Measurements from ENCODE around the gene GFOD2. TPM values are rescaled to one million over a fixed set of nuclear protein-coding genes. Genes with fewer than 3 reads are reported as not detected.

GFOD2 gene
- total RNA-seq, 1 donor from 2014 or later: 32.4 TPM

DNA sequence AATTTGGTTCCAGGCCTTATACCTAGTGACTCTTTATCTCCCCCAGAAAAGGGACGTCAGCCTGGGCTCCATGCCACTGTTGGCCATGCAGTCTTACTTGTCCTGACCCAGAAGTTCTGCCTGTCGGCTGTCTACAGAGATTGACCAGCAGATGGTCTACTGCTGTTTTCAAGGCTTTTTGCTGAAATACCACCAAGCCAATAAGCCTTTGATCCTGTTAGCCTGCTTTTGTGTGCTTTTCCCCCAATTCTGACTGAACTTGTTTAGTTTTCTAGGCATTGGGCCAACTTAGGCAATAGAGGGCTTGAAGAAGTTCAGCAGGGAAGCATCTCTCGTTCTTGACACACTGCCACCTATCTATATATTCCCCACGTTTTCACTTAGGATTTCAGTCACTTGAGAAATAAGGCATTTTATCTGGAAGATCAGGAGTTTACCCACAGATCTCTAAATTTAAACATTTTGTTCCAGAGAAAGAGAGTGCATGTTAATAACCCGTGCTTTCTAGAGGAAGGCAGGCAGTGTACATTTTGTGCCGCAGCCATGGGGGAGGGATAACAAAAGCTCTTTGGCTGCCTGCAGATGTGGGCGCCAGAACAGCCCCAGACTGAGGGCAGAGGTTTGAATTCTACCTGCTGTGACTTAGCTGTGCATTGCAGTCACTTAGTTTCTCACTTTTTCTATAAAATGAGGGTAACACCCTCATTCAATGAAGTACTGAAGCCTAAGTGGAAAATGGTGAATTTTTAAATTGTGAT lies 86.5 kb downstream of the GFOD2 start:
- Histone ChIP-seq H2AFZ (ENCODE audit: low read depth, low read length) (no peak overlapping the region), H3K79me2 (ENCODE audit: insufficient read depth, low read length) (no peaks in the 10 kb centered on the region), H3K4me2 (ENCODE audit: low read length) (no peak overlapping the region), H3K4me3 (ENCODE audit: insufficient read depth, low read depth, low read length) (no peak overlapping the region), H3K9ac (ENCODE audit: low read length) (no peak overlapping the region), H3K4me1 (ENCODE audit: insufficient read depth, low read length) (no peaks in the 10 kb centered on the region), H3K36me3 (ENCODE audit: insufficient read depth, low read length) (peaks cover 39% of the 10 kb centered on the region), H4K20me1 (ENCODE audit: insufficient read depth, low read length) (peaks cover 34% of the 10 kb centered on the region), H3K27ac (ENCODE audit: low read depth, low read length) (no peak overlapping the region), H3K9me3 (ENCODE audit: insufficient read depth, low read depth, low read length) (no peaks in the 10 kb centered on the region), H3K27me3 (ENCODE audit: insufficient read depth, low read length) (no peaks in the 10 kb centered on the region)
- H3K36me3 Mint-ChIP-seq (ENCODE audit: low read depth, unreplicated experiment): peaks cover 10% of the 10 kb centered on the region
- FAIRE-seq (no peak), DNase-seq (ENCODE audit: low read depth) (no peak)
- no peaks in the 10 kb centered on the region for H3K4me1 Mint-ChIP-seq (ENCODE audit: low read depth, unreplicated experiment)
- H3K27ac Mint-ChIP-seq (ENCODE audit: unreplicated experiment): no peak overlapping the region
- H3K27me3 Mint-ChIP-seq (ENCODE audit: low read depth, unreplicated experiment): no peaks in the 10 kb centered on the region
- no peaks in the 10 kb centered on the region for H3K9me3 Mint-ChIP-seq (ENCODE audit: unreplicated experiment)
- TF ChIP-seq EZH2 (IDR thresholded peaks at IDR 0.05; ENCODE audit: insufficient read depth, low read length): no peak
- no peak for TF ChIP-seq CTCF (IDR thresholded peaks at IDR 0.05; ENCODE audit: insufficient read depth, low read depth, low read length)
- H3K4me3 Mint-ChIP-seq (ENCODE audit: unreplicated experiment): no peak overlapping the region

DNA sequence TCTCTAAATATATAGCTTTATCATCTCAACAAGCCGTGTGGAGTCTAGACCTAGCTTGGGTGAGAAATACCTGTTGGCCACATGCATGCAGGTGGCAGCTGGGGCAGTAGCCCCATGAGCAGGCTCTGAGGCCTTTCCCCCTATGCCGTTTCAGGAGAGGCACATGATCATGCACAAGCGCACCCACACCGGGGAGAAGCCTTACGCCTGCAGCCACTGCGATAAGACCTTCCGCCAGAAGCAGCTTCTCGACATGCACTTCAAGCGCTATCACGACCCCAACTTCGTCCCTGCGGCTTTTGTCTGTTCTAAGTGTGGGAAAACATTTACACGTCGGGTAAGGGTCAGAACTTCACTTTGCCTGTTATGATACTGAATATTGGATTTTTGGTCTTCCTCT lies 90.9 kb downstream of the GFOD2 start:
- Mint-ChIP-seq H3K27me3 (ENCODE audit: low read depth, unreplicated experiment) (no peaks in the 10 kb centered on the region), H3K4me3 (ENCODE audit: unreplicated experiment) (no peak overlapping the region), H3K4me1 (ENCODE audit: low read depth, unreplicated experiment) (no peaks in the 10 kb centered on the region), H3K9me3 (ENCODE audit: unreplicated experiment) (no peaks in the 10 kb centered on the region), H3K27ac (ENCODE audit: unreplicated experiment) (no peak overlapping the region), H3K36me3 (ENCODE audit: low read depth, unreplicated experiment) (peaks cover 4% of the 10 kb centered on the region)
- Histone ChIP-seq H4K20me1 (ENCODE audit: insufficient read depth, low read length) (peaks cover 19% of the 10 kb centered on the region), H3K9ac (ENCODE audit: low read length) (no peak overlapping the region), H3K27me3 (ENCODE audit: insufficient read depth, low read length) (no peaks in the 10 kb centered on the region), H3K9me3 (ENCODE audit: insufficient read depth, low read depth, low read length) (no peaks in the 10 kb centered on the region), H3K79me2 (ENCODE audit: insufficient read depth, low read length) (no peaks in the 10 kb centered on the region), H3K27ac (ENCODE audit: low read depth, low read length) (no peak overlapping the region), H3K4me2 (ENCODE audit: low read length) (no peak overlapping the region), H3K4me1 (ENCODE audit: insufficient read depth, low read length) (no peaks in the 10 kb centered on the region), H2AFZ (ENCODE audit: low read depth, low read length) (no peak overlapping the region), H3K36me3 (ENCODE audit: insufficient read depth, low read length) (peaks cover 44% of the 10 kb centered on the region), H3K4me3 (ENCODE audit: insufficient read depth, low read depth, low read length) (no peak overlapping the region)
- no peak for DNase-seq (ENCODE audit: low read depth)
- TF ChIP-seq CTCF (IDR thresholded peaks at IDR 0.05; ENCODE audit: insufficient read depth, low read depth, low read length) (no peak), EZH2 (IDR thresholded peaks at IDR 0.05; ENCODE audit: insufficient read depth, low read length) (no peak)
- FAIRE-seq: no peak

Other genes starting within 250 kb of the GFOD2 start
- 114 TPM in 2 replicates for gene ATP6V0D1, start 238.2 kb downstream of the GFOD2 start, total RNA-seq
- not detected in 2 replicates for gene AGRP, start 235.8 kb downstream of the GFOD2 start, total RNA-seq
- 94.5 and 116 TPM in 2 replicates for gene RIPOR1, start 190.5 kb downstream of the GFOD2 start, total RNA-seq
- 25.5 and 26.8 TPM in 2 replicates for gene CTCF, start 156.8 kb downstream of the GFOD2 start, total RNA-seq
- 2.0 TPM in 2 replicates for gene CARMIL2, start 74.2 kb downstream of the GFOD2 start, total RNA-seq
- 11.8 and 13.5 TPM in 2 replicates for gene ACD, start 59.1 kb downstream of the GFOD2 start, total RNA-seq
- gene PARD6A, start 58.4 kb downstream of the GFOD2 start, total RNA-seq: 1.2 and 1.4 TPM in 2 replicates
- gene ENKD1, start 52.6 kb downstream of the GFOD2 start, total RNA-seq: 6.0 and 8.5 TPM in 2 replicates
- 0.32 and 1.6 TPM in 2 replicates for gene C16orf86, start 52.5 kb downstream of the GFOD2 start, total RNA-seq
- gene RANBP10, start 87.2 kb upstream of the GFOD2 start, total RNA-seq: 14.2 and 15.7 TPM in 2 replicates
- 1.3 and 1.5 TPM in 2 replicates for gene TSNAXIP1, start 87.6 kb upstream of the GFOD2 start, total RNA-seq
- gene THAP11, start 123.0 kb upstream of the GFOD2 start, total RNA-seq: 16.5 and 18.1 TPM in 2 replicates
- gene NUTF2, start 127.6 kb upstream of the GFOD2 start, total RNA-seq: 214 and 224 TPM in 2 replicates
- gene CENPT, start 128.4 kb upstream of the GFOD2 start, total RNA-seq: 67.3 and 79.3 TPM in 2 replicates
- 61.5 and 64.8 TPM in 2 replicates for gene EDC4, start 153.7 kb upstream of the GFOD2 start, total RNA-seq
- gene NRN1L, start 165.6 kb upstream of the GFOD2 start, total RNA-seq: 0.82 and 0.91 TPM in 2 replicates
- gene PSKH1, start 173.9 kb upstream of the GFOD2 start, total RNA-seq: 27.3 and 29.7 TPM in 2 replicates
- gene CTRL, start 212.5 kb upstream of the GFOD2 start, total RNA-seq: 1.1 and 1.2 TPM in 2 replicates
- 35.8 and 38.8 TPM in 2 replicates for gene PSMB10, start 217.5 kb upstream of the GFOD2 start, total RNA-seq
- gene LCAT, start 224.8 kb upstream of the GFOD2 start, total RNA-seq: 33.7 and 37.9 TPM in 2 replicates
- 114 and 118 TPM in 2 replicates for gene SLC12A4, start 249.3 kb upstream of the GFOD2 start, total RNA-seq

Measured in astrocyte (in vitro differentiated cells and primary cell).